CD4-positive, alpha-beta T cell treated with Interferon gamma for 1 hour (primary cell): ENCODE results near the gene APP.

Source experiments
- DNase-seq: peaks from one replicate; pipeline ENCODE4 v3.0.0-alpha.2; 2020

The APP gene

GRCh38 chr21:25970254-25970930 lies 200.2 kb downstream of the APP start:
- no peak for DNase-seq

DNA sequence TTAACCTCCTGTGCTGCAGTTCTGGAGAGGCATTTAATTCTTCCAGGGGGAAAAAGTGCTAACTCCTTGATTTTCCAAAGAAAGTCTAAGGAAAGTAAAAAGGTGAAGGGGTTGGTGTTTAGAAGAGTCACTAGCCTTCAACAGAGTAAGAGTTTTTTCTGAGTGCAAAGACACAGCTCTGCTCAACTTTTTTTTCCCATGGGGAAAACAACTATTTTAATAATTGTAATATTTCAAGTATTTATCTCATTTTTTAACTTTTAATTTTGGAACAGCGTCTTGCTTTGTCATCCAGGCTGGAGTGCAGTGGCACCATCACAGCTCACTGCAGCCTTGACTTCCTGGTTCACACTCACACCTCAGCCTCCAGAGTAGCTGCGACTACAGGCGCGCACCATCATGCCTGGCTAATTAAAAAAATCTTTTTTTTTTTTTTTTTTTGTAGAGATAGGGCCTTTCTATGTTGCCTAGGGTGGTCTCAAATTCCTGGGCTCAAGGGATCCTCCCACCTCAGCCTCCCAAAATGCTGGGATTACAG lies 202.6 kb downstream of the APP start:
- DNase-seq = no peak

- DNase-seq = no peak
Measured at GRCh38 chr21:25967181-25967900, 203.2 kb downstream of the APP start.

DNA sequence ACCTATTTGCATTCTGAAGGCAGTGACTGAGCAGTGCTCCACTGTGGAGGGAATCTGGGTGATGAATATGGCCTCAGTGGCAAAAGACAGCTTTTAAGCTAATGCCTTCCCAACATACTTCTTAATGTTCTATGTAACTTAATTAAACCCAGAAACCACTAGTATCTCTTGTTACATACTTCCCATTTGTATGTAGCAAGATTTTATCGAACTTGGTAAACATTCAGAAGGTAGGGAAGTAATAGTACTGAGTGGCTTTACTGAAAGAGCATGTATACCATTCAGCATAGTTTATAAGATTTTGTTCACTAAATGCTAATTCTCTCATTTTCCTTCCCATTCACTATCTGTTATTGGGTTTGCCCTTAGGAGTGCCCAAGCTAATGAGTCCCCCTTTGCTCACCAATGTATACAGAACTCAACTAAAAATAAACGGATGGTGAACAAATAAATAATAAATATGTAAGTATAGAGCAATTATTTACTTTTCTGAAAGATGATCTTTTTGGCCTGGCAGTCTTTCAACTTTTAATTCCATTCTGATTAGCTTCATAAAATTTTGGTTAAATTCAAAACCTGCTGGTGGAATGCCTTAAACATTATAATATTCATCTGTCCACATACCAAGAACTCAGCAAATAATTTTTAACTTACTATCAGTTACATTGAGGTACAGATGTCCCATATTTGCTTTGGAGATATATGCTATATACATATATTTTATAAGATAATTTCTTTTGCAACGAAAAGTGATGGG lies 204.4 kb downstream of the APP start:
- DNase-seq = no peak

- no peak for DNase-seq
Measured at GRCh38 chr21:25964926-25965325, 205.6 kb downstream of the APP start.

GRCh38 chr21:25964015-25964414 lies 206.6 kb downstream of the APP start:
- DNase-seq = no peak

DNA sequence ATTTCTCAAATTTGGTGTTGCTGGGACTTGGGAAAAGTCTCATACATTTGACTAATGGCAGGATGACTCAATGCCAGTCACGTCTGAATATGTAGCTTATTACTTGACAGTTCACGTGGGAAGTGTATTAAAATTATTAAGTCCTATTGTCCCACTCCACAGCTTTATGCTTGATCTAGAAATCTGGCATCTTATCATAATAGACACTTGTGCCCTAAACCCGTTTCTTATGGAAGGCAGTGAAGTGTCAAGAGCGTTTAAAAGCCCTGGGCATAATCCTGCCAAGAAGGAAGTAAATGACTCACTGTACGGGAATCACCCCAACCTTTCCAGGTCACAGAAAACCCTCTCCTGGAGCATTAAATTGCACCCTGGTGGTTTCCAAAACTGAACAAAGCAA lies 207.4 kb downstream of the APP start:
- no peak for DNase-seq

GRCh38 chr21:25961042-25961441 lies 209.5 kb downstream of the APP start:
- peak; percentile 2 for DNase-seq

DNA sequence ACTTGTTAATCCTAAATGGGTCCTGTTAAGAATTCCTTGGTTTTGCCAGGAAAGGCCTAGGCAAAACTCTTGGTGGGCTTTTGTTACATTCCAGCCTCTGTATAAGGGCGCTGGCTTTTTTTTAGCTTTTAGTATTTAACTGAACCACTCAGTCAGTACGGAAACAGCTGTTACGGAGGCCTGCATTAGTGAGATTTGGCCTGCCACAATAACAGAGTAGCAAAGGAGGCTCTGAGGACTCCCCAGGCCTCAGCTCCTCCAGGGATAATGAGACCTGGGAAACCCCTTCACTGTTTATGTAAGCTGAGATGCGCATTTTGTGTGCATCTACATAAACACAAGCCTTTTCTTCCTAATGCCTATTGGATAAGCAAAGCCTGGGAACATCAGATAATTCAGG lies 210.2 kb downstream of the APP start:
- DNase-seq = no peak

DNA sequence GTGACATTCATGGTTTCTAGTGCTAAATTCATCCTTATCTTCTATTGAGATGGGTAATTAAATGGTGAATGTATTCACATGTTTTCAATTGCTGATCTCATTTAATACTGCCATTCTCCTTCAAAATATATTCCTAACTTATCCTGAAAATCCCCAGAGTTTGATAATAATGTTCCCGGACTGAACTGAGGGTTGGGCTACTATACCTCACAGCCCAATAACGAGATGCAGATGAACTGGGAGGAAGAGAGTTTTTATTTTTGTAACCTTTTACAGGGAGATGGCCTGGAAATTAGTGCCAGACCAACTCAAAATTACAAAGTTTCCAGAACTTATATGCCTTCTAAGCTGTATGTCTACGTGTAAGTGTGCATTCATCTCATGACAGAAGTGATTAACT lies 210.8 kb downstream of the APP start:
- no peak for DNase-seq

- DNase-seq = no peak
Measured at GRCh38 chr21:25956993-25957714, 213.4 kb downstream of the APP start.

- no peak for DNase-seq
Measured at GRCh38 chr21:25955646-25956045, 214.9 kb downstream of the APP start.

DNA sequence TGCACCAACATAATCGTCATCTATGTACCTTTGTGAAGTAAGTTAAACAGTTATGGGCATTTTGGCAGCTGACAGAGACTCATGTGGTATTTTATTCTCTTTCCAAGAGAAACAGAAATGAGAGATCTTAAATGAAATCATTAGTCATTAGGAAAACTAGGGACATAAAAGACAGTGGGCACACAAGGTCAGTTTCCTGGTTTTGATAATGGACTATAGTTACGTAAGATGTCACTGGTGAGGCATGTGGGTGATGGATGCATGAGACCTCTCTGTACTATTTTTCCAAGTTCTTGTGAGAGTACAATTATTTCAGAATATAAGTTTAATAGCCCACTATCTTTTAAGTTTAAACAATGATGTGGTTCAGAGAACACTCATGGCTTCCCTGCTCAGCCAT lies 216.9 kb downstream of the APP start:
- no peak for DNase-seq

- no peak for DNase-seq
Measured at GRCh38 chr21:25953196-25953595, 217.4 kb downstream of the APP start.

GRCh38 chr21:25952306-25952705 lies 218.3 kb downstream of the APP start:
- no peak for DNase-seq

- DNase-seq = no peak
Measured at GRCh38 chr21:25949701-25950100, 220.9 kb downstream of the APP start.

GRCh38 chr21:25944672-25945213 lies 225.8 kb downstream of the APP start:
- no peak for DNase-seq

DNA sequence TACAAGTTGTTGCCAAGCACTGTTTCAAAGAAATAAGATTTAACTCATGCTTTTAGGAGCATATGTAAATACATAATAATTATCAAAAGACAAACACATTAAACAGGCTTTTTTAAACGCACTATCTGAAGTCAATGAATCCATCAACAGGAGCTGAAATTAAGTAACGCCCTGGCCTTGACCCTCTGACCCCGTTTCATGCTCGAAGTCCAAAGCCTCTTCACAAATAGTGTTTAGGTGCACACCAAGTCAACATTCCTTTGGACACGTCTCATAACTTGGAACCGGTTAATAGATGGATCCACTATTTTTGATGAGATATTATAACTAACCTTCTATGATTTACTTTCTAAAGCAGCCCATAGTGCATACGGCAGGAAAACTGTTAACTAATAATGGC lies 226.5 kb downstream of the APP start:
- no peak for DNase-seq

DNA sequence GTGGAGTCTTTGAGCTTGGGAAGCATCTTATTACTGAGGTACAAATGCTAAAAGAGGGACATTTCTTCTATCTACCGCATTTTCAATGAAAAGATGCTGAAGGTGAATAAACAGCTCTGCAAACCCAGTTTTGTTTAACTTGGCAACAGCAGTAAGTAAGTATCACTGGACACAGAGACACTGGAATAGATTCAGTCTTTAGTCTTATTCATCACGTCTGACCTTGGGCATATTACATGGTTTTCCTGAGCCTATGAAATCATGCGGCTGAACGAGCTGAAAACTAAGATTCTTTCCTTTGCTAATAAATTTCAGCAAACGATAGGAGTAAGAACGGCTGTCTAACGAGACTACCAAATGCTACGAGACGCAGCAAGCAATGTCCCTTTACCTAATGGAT lies 228.4 kb downstream of the APP start:
- no peak for DNase-seq

DNA sequence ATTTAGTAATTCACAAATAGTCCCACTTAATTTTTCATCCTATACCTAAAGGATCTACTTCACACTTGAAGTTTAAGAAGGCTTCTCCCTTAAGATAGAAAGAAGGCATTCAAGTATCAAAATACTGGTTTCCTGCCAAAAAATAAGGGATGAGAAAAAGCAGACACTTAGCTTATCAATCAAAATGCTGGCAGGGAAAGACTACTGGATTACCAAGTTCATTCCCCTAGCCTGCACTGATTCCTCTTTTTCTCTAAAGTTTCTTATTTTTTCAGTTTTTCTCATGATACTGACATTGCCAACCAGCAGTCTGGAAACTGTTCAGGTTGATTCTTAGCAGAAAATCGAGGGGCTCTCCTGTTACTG lies 231.2 kb downstream of the APP start:
- no peak for DNase-seq

DNA sequence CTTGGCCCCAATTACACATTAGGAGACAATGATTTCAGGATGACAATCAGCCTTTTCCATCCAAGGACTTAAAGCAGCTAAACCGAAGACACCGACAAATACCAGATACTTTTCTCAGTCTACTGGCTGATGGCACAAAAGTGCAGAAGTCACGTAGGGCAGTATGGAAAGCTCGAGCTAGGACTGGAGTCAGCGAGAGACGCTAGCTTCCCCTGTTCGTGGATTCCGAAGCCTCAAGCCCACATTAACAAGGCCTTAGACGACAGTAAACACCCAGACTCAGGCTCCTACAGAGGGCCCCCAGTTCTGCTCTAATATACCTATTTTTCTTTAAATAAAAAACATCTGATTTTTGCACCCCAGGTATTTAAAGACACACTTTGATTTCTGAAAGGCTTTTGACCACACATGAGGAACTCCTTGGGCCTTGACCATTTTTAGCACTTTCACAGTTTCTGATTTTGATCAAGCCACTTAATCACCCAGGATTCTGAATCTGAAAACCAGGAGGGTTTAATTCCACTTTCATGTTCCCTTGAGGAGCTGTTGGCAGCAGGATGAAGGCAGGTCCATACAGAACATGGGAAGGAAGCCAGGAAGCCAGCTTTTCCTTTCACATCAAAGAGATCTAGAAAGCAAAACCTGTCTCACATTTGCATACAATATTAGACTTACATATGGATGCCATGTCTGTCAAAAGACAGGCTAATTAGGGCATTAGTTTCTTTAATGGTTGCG lies 231.7 kb downstream of the APP start:
- DNase-seq = no peak

- no peak for DNase-seq
Measured at GRCh38 chr21:25936776-25937175, 233.8 kb downstream of the APP start.
